Left renal pelvis (tissue), 4 donors: ENCODE results near the gene KRTAP10-5. TPM values are rescaled to one million over a fixed set of nuclear protein-coding genes. Genes with fewer than 3 reads are reported as not detected.
"Not testable (repeated sequence)": the region's sequence is repeated elsewhere in the genome, so short reads cannot be mapped to it uniquely, and the experiment has no call there.

Experiments used
- DNase-seq, 4 donors: peaks; one replicate each; pipeline ENCODE4 v3.0.0-alpha.2; 2013; ENCODE audit warnings: low read depth in 4 of 4, low spot score in 3 of 4
- polyA plus RNA-seq, 4 donors: library from polyadenylated mRNA; unstranded; fragments of 120-200 nt; gene quantifications; one replicate each; pipeline ENCODE4 v1.2.1, GENCODE V29; 2013; ENCODE audit not compliant: insufficient read length in 4 of 4

KRTAP10-5 gene
- not detected for polyA plus RNA-seq

DNA sequence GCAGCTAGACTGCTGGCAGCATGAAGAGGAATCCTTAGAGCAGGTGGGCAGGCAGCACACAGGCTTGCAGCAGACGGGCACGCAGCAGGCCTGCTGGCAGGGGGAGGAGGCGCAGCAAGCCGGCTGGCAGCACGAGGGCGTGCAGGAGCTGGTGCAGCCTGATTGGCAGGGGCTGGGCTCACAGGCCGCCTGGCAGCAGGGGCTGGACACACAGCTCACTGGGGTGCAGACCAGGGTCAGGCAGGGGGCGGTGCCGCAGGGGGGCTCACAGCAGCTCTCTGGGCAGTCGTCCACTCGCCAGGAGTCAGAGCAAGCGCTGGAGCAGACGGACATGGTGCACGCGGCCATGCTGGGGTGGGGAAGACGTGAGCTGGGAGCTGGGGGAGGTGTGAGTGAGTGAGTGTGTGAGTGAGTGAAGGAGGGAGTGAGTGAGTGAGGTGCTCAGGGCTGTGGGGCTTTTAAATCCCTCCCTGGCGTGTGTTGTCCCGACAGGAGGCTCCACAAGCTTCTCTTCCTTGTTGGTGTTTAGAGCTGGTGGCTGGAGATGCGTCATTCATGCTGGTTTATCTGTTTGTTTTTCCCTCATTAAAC, at the start of gene KRTAP10-5:
KRTAP10-5 (minus strand) TSS at position 374 of the 591 bp plus-strand sequence; CDS start at position 348, 26 bp downstream.
- DNase-seq: not testable (repeated sequence)

DNA sequence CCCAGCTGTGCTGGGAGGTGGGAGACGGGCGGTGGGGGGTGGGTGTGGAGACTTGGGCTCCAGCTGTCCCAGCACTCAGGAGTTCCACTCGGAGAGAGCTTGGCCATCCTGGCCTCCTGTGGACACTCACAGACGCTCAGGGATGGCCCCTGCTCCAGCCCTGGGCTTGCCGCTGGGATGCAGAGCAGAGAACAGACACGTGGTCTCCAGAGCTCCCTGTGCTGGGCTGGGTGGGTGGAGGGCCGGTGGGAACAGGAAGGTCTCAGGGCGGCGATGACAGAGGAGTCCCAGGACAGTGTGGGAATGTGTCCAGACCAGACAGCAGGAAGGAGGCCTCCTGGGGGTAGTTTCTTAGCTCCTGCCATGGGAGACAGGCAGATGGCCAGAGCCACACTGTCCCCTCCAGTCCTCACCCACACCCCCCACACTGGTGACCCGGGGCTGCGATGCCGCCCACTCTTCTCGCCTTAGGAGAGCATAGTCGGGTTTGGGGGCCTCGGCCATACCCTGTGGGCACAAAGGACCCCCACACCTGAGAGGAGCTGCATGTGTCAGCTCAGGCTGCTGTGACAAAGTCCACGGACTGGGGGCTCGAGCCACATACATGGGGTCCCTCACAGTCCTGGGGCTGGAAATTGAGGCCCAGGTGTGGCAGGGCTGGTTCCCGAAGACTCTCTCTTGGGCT, 48.4 kb upstream of the KRTAP10-5 start:
- DNase-seq: no peak

DNA sequence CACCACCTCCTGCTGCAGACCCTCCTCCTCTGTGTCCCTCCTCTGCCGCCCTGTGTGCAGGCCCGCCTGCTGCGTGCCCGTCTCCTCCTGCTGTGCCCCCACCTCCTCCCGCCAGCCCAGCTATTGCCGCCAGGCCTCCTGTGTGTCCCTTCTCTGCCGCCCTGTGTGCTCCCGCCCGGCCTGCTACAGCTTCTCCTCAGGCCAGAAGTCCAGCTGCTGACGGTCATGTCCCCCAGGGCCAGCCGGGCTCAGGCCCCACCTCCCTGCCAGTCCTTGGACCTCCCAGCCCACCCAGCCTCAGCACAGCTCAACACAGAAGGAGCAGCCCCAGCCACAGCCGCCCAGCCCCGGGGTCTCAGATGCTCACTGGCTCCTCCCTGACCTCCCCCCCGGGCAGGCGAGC, 47.4 kb upstream of the KRTAP10-5 start:
- not testable (repeated sequence) for DNase-seq

DNA sequence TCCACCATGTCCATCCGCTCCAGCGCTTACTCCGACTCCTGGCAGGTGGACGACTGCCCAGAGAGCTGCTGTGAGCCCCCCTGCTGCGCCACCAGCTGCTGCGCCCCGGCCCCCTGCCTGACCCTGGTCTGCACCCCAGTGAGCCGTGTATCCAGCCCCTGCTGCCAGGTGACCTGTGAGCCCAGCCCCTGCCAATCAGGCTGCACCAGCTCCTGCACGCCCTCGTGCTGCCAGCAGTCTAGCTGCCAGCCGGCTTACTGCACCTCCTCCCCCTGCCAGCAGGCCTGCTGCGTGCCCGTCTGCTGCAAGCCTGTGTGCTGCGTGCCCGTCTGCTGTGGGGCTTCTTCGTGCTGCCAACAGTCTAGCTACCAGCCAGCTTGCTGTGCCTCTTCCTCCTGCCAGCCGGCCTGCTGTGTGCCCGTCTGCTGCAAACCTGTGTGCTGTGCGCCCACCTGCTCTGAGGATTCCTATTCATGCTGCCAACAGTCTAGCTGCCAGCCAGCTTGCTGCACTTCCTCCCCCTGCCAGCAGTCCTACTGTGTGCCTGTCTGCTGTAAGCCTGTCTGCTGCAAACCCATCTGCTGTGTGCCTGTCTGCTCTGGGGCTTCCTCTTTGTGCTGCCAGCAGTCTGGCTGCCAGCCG, 46.9 kb upstream of the KRTAP10-5 start:
- not testable (repeated sequence) for DNase-seq

DNA sequence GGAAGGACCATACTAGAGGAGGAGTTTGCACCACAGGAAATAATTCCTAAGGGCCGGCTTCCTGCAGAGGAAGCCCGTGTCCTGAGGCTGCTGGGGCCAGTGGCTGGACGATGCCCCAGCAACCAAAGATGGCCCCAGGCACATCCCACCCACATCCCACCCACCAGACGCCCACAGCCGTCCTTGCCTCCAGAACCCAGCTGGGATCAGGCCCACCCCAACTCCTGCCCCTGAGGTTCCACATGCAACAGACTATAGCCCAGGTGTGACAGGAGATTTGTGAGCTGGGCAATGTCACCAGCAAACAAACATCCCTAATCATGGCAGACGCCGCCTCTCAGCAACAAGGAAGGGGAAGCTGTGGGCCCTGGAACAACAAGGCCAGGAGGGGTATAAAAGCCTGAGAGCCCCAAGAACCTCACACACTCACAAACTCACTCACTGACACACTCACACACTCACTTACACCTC, 46.3 kb upstream of the KRTAP10-5 start, which contains the start of gene KRTAP10-9:
KRTAP10-9 (plus strand) TSS at position 421 of the 471 bp plus-strand sequence. CDS start 79 bp downstream, outside the sequence.
- no peak for DNase-seq

- DNase-seq: no peak
Measured at GRCh38 chr21:44626262-44626661, 45.9 kb upstream of the KRTAP10-5 start.

DNA sequence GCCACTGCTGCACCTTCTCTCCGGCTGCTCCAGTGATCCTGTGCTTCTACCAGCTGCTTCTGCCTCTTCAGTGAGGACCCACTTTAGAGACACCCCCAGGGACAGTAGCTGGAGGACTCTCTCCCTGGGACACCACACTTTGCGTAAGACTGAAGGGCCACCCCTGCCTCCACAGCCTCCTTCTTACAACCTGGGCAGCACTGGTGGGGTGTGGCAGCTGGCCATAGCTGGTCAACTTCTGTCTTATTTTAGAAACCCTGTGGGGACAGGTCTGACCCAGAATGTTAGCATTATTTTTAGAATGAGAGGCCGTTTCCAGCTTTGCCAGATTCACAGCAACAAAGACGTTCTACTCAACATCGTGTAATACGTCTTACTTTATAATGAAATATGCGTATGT, 45.4 kb upstream of the KRTAP10-5 start:
- no peak for DNase-seq

- DNase-seq: no peak
Measured at GRCh38 chr21:44623575-44623974, 43.2 kb upstream of the KRTAP10-5 start.

- no peak for DNase-seq
Measured at GRCh38 chr21:44619886-44620285, 39.5 kb upstream of the KRTAP10-5 start.

DNA sequence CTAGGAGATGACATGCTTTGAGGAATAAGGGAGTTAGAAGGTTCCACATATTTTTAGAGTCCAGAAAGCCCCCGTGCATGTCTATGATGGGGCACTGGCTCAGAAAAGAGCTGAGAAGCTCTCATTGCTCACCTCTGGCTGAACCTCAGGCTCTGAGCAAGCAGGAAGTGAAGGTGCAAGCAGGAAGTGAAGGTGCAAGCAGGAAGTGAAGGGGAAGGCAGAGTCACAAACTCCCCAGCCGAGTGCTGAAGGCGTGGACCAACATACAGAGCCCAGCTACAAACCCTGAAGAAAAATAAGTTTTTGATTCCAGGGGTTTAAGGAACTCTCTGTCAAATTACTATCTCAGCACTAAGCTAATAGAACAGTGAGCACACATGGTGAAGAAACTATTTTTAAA, 38.5 kb upstream of the KRTAP10-5 start:
- no peak for DNase-seq

- DNase-seq: no peak
Measured at GRCh38 chr21:44618504-44618903, 38.1 kb upstream of the KRTAP10-5 start.

GRCh38 chr21:44617071-44617501, 36.7 kb upstream of the KRTAP10-5 start:
- DNase-seq: no peak

GRCh38 chr21:44616591-44616926, 36.2 kb upstream of the KRTAP10-5 start:
- no peak for DNase-seq

- no peak for DNase-seq
Measured at GRCh38 chr21:44615911-44616590, 35.6 kb upstream of the KRTAP10-5 start.

DNA sequence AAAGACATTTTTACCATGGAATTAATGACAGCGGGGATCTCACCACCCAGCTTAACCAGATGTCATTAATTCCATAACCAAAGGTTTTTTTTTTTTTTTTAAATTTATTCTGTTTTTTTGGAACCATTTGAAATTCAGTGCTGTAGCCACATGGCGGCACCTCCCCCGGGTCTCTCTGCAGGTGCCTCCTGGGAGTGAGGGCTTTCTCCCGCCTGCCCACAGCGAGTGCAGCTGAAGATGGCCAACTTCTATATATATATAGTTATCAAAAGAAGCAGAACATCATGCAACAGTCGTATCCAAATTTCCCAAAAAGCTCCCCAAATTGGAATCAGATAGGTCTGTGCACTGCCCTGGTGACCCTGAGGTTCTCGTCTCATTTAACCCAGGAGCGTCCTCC, 35.1 kb upstream of the KRTAP10-5 start:
- DNase-seq: no peak

GRCh38 chr21:44614961-44615391, 34.6 kb upstream of the KRTAP10-5 start:
- DNase-seq: no peak

DNA sequence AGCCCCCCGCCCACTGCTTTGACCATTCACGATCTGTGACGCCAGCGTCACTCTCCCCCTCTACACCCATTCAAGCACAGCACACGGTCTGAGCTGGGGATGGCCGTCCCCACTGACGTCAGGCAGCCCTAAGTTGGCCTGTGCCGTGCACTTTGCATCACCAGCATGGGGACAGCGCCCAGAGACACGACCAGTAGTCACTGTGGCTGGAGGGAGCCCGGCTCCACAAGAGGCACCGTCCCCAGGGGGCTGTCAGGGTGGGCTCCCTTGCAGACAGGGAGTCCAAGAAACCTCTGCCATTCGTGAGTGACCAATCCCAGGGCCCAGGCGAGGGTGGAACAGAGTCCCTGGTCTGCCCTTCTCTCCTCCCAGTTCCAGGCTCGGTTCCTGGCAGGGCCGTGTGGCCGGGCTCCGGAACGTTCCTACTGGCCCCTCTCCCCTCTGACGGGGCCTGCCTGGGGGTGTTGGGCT, 33.8 kb upstream of the KRTAP10-5 start:
- DNase-seq: no peak

DNA sequence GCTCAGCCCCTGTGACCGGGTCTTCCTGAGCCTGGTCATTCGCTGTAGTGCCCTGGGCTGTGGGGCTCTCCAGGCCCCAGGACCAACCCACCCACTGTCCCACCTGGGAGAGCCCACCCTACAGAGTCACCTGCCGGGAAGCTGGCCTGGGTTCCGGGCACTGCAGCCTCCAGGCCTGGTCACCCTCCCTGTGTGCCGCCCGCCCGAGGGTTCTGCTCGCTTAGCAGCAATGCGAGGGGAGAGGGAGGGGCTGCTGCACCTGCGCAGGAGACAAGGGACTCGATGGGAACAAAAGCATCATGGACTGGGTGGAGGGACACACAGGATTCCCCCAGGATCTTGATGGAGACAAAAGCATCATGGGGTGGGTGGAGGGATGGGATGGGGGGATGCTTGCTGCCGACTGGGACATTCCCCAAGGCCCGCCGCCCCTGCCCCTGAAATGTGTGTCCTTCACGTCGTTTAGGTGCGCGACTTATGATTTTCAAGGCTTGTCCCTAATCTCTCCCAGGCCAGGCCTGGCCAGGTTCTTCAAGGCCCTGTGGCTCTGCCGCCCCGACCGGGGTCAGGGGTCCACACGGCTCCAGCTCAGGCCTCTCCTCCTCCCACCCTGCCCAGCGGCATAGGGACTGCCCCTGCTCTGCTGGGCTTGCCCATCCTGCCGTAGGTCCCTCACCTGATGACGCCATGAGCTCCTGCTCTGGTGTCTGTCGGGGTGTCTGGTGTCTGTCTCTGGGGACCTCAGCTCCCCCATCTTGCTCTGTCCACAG, 33.2 kb upstream of the KRTAP10-5 start:
- DNase-seq: no peak

- DNase-seq: no peak
Measured at GRCh38 chr21:44612669-44613229, 32.3 kb upstream of the KRTAP10-5 start.

- DNase-seq: no peak
Measured at GRCh38 chr21:44612029-44612486, 31.7 kb upstream of the KRTAP10-5 start, which contains the start of gene KRTAP10-8. Gene KRTAP10-8, plus strand, starts transcription at chr21:44612079. Its CDS starts 22 bp downstream, at chr21:44612101.
